SK-N-SH treated with all-trans-retinoic acid at 6 μM for 48 hours (cell line): ENCODE data around the gene C17orf75.
"Not testable (repeated sequence)": the region's sequence is repeated elsewhere in the genome, so short reads cannot be mapped to it uniquely, and the experiment has no call there.

Source experiments
- ATAC-seq: fragments of 200-7000 bp; cut with Tn5 transposase; 3 replicates; pipeline ENCODE4 v1.9.1; 2020; ENCODE audit warnings: mild to moderate bottlenecking, moderate library complexity
- ARNTL ChIP-seq: fragments of 450-650 bp; formaldehyde crosslinking; IDR thresholded peaks from 2 replicates; pipeline ENCODE4 v1.5.0; 2020; ENCODE audit warnings: low read depth, mild to moderate bottlenecking, moderate library complexity, borderline replicate concordance
- BACH2 ChIP-seq: fragments of 250-450 bp; sonication (Bioruptor Pico); IDR thresholded peaks from 2 replicates; pipeline ENCODE4 v1.9.0; 2021; ENCODE audit warnings: mild to moderate bottlenecking, borderline replicate concordance
- CSDC2 ChIP-seq: fragments of 250-450 bp; sonication (Bioruptor Pico); IDR thresholded peaks from 2 replicates; pipeline ENCODE4 v1.5.0; 2020; ENCODE audit warnings: mild to moderate bottlenecking, moderate library complexity
- ESRRG ChIP-seq: fragments of 250-450 bp; sonication (Bioruptor Pico); IDR thresholded peaks from 2 replicates; pipeline ENCODE4 v1.6.1; 2021; ENCODE audit warnings: mild to moderate bottlenecking
- GLIS3 ChIP-seq: fragments of 250-450 bp; sonication (Bioruptor Pico); IDR thresholded peaks from 2 replicates; pipeline ENCODE4 v1.5.0; 2020; ENCODE audit warnings: mild to moderate bottlenecking, moderate library complexity
- ISL1 ChIP-seq: fragments of 250-450 bp; sonication (Bioruptor Pico); IDR thresholded peaks from 2 replicates; pipeline ENCODE4 v2.1.2; 2022; ENCODE audit warnings: mild to moderate bottlenecking, moderate library complexity
- OSR1 ChIP-seq: fragments of 250-450 bp; sonication (Bioruptor Pico); IDR thresholded peaks from 2 replicates; pipeline ENCODE4 v1.8.0; 2022; ENCODE audit warnings: moderate library complexity, mild to moderate bottlenecking, inconsistent platforms
- PPARA ChIP-seq: fragments of 250-450 bp; sonication (Bioruptor Pico); IDR thresholded peaks from 2 replicates; pipeline ENCODE4 v1.5.0; 2020; ENCODE audit warnings: mild to moderate bottlenecking, borderline replicate concordance
- RARB ChIP-seq: fragments of 250-450 bp; sonication (Bioruptor Pico); IDR thresholded peaks from 2 replicates; pipeline ENCODE4 v1.8.0; 2021; ENCODE audit warnings: mild to moderate bottlenecking, moderate library complexity
- SNAI2 ChIP-seq: fragments of 250-450 bp; sonication (Bioruptor Pico); IDR thresholded peaks from 2 replicates; pipeline ENCODE4 v1.5.0; 2020; ENCODE audit warnings: mild to moderate bottlenecking, moderate library complexity
- TCF4 ChIP-seq: fragments of 250-450 bp; sonication (Bioruptor Pico); IDR thresholded peaks from 2 replicates; pipeline ENCODE4 v1.8.0; 2021; ENCODE audit warnings: mild to moderate bottlenecking, moderate library complexity, borderline replicate concordance
- TOX ChIP-seq: fragments of 250-450 bp; sonication (Bioruptor Pico); IDR thresholded peaks from 2 replicates; pipeline ENCODE4 v1.8.0; 2021; ENCODE audit warnings: mild to moderate bottlenecking, moderate library complexity, borderline replicate concordance
- ZC3H10 ChIP-seq: fragments of 250-450 bp; sonication (Bioruptor Pico); IDR thresholded peaks from 2 replicates; pipeline ENCODE4 v1.5.1; 2021; ENCODE audit warnings: mild to moderate bottlenecking, moderate library complexity
- ZFP3 ChIP-seq: fragments of 250-450 bp; sonication (Bioruptor Pico); IDR thresholded peaks from 2 replicates; pipeline ENCODE4 v1.5.0; 2020; ENCODE audit warnings: mild to moderate bottlenecking, moderate library complexity
- ZNF565 ChIP-seq: fragments of 450-650 bp; formaldehyde crosslinking; conservative IDR thresholded peaks from 2 replicates; pipeline ENCODE4 v1.5.0; 2020; ENCODE audit warnings: low read depth, mild to moderate bottlenecking, moderate library complexity
- ZNF70 ChIP-seq: fragments of 450-650 bp; formaldehyde crosslinking; IDR thresholded peaks from 2 replicates; pipeline ENCODE4 v1.5.0; 2020; ENCODE audit warnings: mild to moderate bottlenecking, moderate library complexity
- ZNF8 ChIP-seq: fragments of 450-650 bp; formaldehyde crosslinking; IDR thresholded peaks from 2 replicates; pipeline ENCODE4 v1.5.0; 2020; ENCODE audit warnings: mild to moderate bottlenecking, moderate library complexity
- TF ChIP-seq, protein P1 (sequence below): fragments of 250-450 bp; sonication (Bioruptor Pico); IDR thresholded peaks from 2 replicates; pipeline ENCODE4 v1.5.1; 2021; ENCODE audit warnings: mild to moderate bottlenecking, moderate library complexity
- TF ChIP-seq, protein P2 (sequence below): fragments of 250-450 bp; sonication (Bioruptor Pico); IDR thresholded peaks from 2 replicates; pipeline ENCODE4 v1.8.0; 2021; ENCODE audit warnings: low read depth, mild to moderate bottlenecking, moderate library complexity, borderline replicate concordance
- TF ChIP-seq, protein P3 (sequence below): fragments of 250-450 bp; sonication (Bioruptor Pico); IDR thresholded peaks from 2 replicates; pipeline ENCODE4 v1.8.0; 2020; ENCODE audit warnings: mild to moderate bottlenecking, moderate library complexity, borderline replicate concordance
- TF ChIP-seq, protein P4 (sequence below): fragments of 250-450 bp; sonication (Bioruptor Pico); IDR thresholded peaks from 2 replicates; pipeline ENCODE4 v1.5.0; 2020; ENCODE audit warnings: mild to moderate bottlenecking, moderate library complexity
- TF ChIP-seq, protein P5 (sequence below): fragments of 250-450 bp; sonication (Bioruptor Pico); IDR thresholded peaks from 2 replicates; pipeline ENCODE4 v1.5.1; 2020; ENCODE audit warnings: low read depth, mild to moderate bottlenecking, moderate library complexity

C17orf75 gene

DNA sequence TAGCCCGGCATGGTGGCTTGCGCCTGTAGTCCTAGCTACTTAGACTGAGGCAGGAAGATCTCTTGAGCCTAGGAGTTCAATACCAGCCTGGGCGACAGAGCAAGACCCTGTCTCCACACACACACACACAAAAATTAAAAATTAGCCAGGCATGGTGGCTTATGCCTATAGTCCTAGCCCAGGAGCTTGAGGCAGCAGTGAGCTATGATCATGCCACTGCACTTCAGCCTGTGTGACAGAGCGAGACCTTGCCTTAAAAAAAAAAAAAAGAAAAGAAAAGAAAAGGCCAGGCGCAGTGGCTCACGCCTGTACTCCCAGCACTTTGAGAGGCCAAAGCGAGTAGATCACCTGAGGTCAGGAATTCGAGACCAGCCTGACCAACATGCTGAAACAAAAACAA lies 23.9 kb downstream of the C17orf75 start:
- TF ChIP-seq ISL1 (CRISPR knock-in tag) = no peak
- TF ChIP-seq ZC3H10 (CRISPR knock-in tag) = no peak
- no peak for TF ChIP-seq TCF4 (CRISPR knock-in tag)
- TF ChIP-seq OSR1 = no peak
- no peak for TF ChIP-seq ARNTL (CRISPR knock-in tag)
- no peak for TF ChIP-seq ZNF565 (CRISPR knock-in tag)
- TF ChIP-seq, protein P1, sequence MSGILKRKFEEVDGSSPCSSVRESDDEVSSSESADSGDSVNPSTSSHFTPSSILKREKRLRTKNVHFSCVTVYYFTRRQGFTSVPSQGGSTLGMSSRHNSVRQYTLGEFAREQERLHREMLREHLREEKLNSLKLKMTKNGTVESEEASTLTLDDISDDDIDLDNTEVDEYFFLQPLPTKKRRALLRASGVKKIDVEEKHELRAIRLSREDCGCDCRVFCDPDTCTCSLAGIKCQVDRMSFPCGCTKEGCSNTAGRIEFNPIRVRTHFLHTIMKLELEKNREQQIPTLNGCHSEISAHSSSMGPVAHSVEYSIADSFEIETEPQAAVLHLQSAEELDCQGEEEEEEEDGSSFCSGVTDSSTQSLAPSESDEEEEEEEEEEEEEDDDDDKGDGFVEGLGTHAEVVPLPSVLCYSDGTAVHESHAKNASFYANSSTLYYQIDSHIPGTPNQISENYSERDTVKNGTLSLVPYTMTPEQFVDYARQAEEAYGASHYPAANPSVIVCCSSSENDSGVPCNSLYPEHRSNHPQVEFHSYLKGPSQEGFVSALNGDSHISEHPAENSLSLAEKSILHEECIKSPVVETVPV (CRISPR knock-in tag) = no peak
- no peak for TF ChIP-seq TOX (CRISPR knock-in tag)
- TF ChIP-seq ZFP3 (CRISPR knock-in tag) = no peak
- TF ChIP-seq ZNF70 = no peak
- TF ChIP-seq GLIS3 = no peak
- TF ChIP-seq RARB (CRISPR knock-in tag) = no peak
- TF ChIP-seq, protein P2, sequence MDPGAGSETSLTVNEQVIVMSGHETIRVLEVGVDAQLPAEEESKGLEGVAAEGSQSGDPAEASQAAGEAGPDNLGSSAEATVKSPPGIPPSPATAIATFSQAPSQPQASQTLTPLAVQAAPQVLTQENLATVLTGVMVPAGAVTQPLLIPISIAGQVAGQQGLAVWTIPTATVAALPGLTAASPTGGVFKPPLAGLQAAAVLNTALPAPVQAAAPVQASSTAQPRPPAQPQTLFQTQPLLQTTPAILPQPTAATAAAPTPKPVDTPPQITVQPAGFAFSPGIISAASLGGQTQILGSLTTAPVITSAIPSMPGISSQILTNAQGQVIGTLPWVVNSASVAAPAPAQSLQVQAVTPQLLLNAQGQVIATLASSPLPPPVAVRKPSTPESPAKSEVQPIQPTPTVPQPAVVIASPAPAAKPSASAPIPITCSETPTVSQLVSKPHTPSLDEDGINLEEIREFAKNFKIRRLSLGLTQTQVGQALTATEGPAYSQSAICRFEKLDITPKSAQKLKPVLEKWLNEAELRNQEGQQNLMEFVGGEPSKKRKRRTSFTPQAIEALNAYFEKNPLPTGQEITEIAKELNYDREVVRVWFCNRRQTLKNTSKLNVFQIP (CRISPR knock-in tag) = no peak
- TF ChIP-seq PPARA (CRISPR knock-in tag) = no peak
- no peak for TF ChIP-seq SNAI2
- TF ChIP-seq, protein P3, sequence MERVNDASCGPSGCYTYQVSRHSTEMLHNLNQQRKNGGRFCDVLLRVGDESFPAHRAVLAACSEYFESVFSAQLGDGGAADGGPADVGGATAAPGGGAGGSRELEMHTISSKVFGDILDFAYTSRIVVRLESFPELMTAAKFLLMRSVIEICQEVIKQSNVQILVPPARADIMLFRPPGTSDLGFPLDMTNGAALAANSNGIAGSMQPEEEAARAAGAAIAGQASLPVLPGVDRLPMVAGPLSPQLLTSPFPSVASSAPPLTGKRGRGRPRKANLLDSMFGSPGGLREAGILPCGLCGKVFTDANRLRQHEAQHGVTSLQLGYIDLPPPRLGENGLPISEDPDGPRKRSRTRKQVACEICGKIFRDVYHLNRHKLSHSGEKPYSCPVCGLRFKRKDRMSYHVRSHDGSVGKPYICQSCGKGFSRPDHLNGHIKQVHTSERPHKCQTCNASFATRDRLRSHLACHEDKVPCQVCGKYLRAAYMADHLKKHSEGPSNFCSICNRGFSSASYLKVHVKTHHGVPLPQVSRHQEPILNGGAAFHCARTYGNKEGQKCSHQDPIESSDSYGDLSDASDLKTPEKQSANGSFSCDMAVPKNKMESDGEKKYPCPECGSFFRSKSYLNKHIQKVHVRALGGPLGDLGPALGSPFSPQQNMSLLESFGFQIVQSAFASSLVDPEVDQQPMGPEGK (CRISPR knock-in tag) = no peak
- TF ChIP-seq, protein P4, sequence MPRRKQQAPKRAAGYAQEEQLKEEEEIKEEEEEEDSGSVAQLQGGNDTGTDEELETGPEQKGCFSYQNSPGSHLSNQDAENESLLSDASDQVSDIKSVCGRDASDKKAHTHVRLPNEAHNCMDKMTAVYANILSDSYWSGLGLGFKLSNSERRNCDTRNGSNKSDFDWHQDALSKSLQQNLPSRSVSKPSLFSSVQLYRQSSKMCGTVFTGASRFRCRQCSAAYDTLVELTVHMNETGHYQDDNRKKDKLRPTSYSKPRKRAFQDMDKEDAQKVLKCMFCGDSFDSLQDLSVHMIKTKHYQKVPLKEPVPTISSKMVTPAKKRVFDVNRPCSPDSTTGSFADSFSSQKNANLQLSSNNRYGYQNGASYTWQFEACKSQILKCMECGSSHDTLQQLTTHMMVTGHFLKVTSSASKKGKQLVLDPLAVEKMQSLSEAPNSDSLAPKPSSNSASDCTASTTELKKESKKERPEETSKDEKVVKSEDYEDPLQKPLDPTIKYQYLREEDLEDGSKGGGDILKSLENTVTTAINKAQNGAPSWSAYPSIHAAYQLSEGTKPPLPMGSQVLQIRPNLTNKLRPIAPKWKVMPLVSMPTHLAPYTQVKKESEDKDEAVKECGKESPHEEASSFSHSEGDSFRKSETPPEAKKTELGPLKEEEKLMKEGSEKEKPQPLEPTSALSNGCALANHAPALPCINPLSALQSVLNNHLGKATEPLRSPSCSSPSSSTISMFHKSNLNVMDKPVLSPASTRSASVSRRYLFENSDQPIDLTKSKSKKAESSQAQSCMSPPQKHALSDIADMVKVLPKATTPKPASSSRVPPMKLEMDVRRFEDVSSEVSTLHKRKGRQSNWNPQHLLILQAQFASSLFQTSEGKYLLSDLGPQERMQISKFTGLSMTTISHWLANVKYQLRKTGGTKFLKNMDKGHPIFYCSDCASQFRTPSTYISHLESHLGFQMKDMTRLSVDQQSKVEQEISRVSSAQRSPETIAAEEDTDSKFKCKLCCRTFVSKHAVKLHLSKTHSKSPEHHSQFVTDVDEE (CRISPR knock-in tag) = no peak
- TF ChIP-seq ESRRG (CRISPR knock-in tag) = no peak
- TF ChIP-seq, all 23 proteins: peak for 0
- ATAC-seq = no peak

- no peak for ATAC-seq
- no peak for TF ChIP-seq BACH2
- TF ChIP-seq ARNTL (CRISPR knock-in tag) = no peak
- no peak for TF ChIP-seq ZC3H10 (CRISPR knock-in tag)
- no peak for TF ChIP-seq TOX (CRISPR knock-in tag)
- TF ChIP-seq ZFP3 (CRISPR knock-in tag) = no peak
- no peak for TF ChIP-seq ZNF565 (CRISPR knock-in tag)
- no peak for TF ChIP-seq ZNF70
- TF ChIP-seq, protein P4 (CRISPR knock-in tag) = no peak
- no peak for TF ChIP-seq ESRRG (CRISPR knock-in tag)
- no peak for TF ChIP-seq CSDC2 (CRISPR knock-in tag)
- TF ChIP-seq, protein P1 (CRISPR knock-in tag) = no peak
- TF ChIP-seq ZNF8 (CRISPR knock-in tag) = no peak
- TF ChIP-seq GLIS3 = no peak
- TF ChIP-seq, protein P3 (CRISPR knock-in tag) = no peak
- no peak for TF ChIP-seq PPARA (CRISPR knock-in tag)
- TF ChIP-seq TCF4 (CRISPR knock-in tag) = no peak
- TF ChIP-seq, protein P5, sequence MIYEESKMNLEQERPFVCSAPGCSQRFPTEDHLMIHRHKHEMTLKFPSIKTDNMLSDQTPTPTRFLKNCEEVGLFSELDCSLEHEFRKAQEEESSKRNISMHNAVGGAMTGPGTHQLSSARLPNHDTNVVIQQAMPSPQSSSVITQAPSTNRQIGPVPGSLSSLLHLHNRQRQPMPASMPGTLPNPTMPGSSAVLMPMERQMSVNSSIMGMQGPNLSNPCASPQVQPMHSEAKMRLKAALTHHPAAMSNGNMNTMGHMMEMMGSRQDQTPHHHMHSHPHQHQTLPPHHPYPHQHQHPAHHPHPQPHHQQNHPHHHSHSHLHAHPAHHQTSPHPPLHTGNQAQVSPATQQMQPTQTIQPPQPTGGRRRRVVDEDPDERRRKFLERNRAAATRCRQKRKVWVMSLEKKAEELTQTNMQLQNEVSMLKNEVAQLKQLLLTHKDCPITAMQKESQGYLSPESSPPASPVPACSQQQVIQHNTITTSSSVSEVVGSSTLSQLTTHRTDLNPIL (CRISPR knock-in tag) = no peak
- TF ChIP-seq SNAI2 = no peak
Observed at GRCh38 chr17:32317353-32317752, 24.6 kb downstream of the C17orf75 start.

DNA sequence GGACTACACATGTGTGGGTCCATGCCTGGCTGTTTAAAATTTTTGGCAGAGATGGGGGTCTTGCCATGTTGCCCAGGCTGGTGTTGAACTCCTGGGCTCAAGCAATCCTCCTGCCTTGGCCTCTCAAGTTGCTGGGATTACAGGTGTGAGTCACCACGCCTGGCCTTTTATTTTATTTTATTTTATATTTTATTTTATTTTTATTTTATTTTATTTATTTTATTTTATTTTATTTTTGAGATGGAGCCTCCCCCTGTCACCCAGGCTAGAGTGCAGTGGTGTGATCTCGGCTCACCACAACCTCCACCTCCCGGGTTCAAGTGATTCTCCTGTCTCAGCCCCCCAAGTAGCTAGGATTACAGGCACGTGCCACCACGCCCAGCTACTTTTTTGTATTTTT lies 25.3 kb downstream of the C17orf75 start:
- not testable (repeated sequence) for ATAC-seq
